ENCODE results near the gene TLE6. TPM values are rescaled to one million over a fixed set of nuclear protein-coding genes. Genes with fewer than 3 reads are reported as not detected.
A peak's percentile ranks its signal among the peaks of the same experiment; 100 is the strongest.

Gene TLE6
- total and polyA plus RNA-seq, 4 donors = 1.6 to 5.0 (median 4.6) TPM

DNA sequence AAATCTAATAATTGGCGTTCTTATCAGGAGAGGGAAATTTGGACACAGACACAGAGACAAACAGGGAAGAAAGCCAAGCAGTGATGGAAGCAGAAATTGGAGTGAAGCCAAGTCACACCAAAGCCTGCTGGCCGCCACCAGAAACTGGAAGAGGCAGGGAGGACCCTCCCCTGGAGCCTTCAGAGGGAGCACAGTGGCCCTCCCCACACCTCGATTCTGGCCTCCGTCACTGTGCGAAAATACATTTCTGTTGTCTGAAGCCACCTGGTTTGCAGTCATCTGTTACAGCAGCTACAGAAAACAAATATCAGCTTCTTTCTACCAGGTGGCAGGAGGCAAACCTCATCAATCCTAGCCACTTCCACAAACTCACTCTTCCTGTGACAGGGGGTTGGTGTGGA lies 8.3 kb upstream of the TLE6 start:
- no peaks in the 10 kb centered on the region for H3K27me3 ChIP-seq (ENCODE audit: control insufficient read depth, insufficient read depth, low read length)
- H3K36me3 ChIP-seq (ENCODE audit: control insufficient read depth, insufficient read depth, low read length) = no peaks in the 10 kb centered on the region
- no peaks in the 10 kb centered on the region for H3K9me3 ChIP-seq (ENCODE audit: control insufficient read depth, insufficient read depth, low read length)
- DNase-seq (ENCODE audit: low read depth in 4 of 6, low spot score in 6 of 6) = peak in 2 of 6 donors; percentile 79 to 92
- WGBS (ENCODE audit: insufficient coverage) = 26% methylated on average over 5 of the region's 5 CpGs
- no peak overlapping the region for H3K4me3 ChIP-seq (ENCODE audit: low read depth, low read length)
- peaks cover 26% of the 10 kb centered on the region for H3K4me1 ChIP-seq (ENCODE audit: control insufficient read depth, insufficient read depth, low read length)
- no peak overlapping the region for H3K27ac ChIP-seq (ENCODE audit: low read depth, low read length)

DNA sequence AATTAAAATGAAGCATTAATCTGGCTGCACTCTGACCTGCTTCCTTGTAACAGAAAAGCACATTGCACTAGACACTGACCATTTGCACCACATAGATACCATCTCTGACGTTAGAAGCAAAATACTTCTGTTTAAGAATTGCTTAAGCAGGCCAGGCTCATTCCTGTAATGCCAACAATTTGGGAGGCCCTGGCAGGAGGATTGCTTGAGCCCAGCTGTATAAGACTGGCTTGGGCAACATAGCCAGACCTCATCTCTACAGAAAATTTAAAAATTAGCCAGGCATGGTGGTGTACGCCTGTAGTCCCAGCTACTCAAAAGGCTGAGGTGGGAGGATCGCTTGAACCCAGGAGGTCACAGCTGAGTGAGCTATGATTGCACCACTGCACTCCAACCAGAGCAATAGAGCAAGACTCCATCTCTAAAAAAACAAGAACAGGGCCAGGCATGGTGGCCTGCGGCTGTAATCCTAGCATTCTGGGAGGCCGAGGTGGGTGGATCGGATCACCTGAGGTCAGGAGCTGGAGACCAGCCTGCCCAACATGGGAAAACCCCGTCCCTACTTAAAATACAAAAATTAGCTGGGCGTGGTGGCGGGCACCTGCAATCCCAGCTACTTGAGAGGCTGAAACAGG lies 7.0 kb upstream of the TLE6 start:
- no peak overlapping the region for H3K4me3 ChIP-seq (ENCODE audit: low read depth, low read length)
- H3K36me3 ChIP-seq (ENCODE audit: control insufficient read depth, insufficient read depth, low read length) = no peaks in the 10 kb centered on the region
- peaks cover 32% of the 10 kb centered on the region for H3K4me1 ChIP-seq (ENCODE audit: control insufficient read depth, insufficient read depth, low read length)
- WGBS (ENCODE audit: insufficient coverage) = 82% methylated on average over 9 of the region's 9 CpGs
- peaks cover 10% of the 10 kb centered on the region for H3K27me3 ChIP-seq (ENCODE audit: control insufficient read depth, insufficient read depth, low read length)
- no peak for DNase-seq (ENCODE audit: low read depth in 4 of 6, low spot score in 6 of 6)
- H3K27ac ChIP-seq (ENCODE audit: low read depth, low read length) = no peak overlapping the region
- H3K9me3 ChIP-seq (ENCODE audit: control insufficient read depth, insufficient read depth, low read length) = no peaks in the 10 kb centered on the region

DNA sequence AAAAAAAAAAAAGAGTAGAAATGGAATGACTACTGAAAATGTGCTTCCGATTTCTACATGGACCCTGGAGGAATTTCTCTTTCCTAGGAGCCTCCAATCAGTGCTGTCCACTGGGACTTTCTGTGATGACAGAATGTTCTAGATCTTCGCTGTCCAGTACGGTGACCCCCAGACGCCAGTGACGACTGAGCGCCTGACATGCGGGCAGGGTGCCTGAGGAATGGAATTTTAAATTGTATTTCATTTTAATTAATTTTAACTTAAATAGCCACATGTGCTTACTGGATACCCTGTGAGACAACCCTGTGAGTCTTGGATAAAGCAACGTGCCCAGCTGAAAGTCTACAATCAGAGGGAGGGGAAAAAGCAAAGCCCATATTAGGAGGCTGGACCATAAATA lies 4.1 kb upstream of the TLE6 start:
- peaks cover 52% of the 10 kb centered on the region for H3K4me1 ChIP-seq (ENCODE audit: control insufficient read depth, insufficient read depth, low read length)
- no peak for DNase-seq (ENCODE audit: low read depth in 4 of 6, low spot score in 6 of 6)

DNA sequence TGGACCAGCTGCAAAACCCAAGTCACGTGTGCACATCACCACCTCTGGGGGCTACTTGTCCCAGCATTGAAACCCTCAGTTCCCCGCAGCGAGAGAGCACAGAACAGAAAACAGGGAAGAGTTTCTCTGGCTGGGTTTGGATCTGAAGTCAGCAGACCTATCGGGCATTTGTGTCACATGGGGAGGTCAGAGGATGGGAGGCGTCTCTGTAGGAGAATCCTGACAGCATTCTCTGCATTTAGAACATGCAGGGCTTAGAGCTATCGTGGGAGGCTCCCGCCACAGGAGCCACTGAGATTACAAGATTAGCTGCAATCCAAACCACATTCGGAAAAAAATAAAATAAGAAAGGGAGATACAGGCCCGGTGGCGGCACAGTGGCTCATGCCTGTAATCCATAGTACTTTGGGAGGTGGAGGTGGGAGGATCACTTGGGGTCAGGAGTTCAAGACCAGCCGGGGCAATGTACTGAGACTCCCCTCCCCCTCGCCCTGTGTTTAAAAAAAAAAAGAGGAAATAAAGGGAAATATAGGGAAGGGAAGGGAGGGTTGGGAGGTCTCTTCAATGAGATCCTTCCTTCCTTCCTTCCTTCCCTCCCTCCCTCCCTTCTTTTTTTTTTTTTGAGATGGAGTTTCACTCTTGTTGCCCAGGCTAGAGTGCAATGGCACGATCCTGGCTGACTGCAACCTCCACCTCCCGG lies 2.9 kb upstream of the TLE6 start:
- Histone ChIP-seq H3K4me1 (ENCODE audit: control insufficient read depth, insufficient read depth, low read length) (peaks cover 41% of the 10 kb centered on the region), H3K4me3 (ENCODE audit: low read depth, low read length) (no peak overlapping the region), H3K9me3 (ENCODE audit: control insufficient read depth, insufficient read depth, low read length) (no peaks in the 10 kb centered on the region), H3K27me3 (ENCODE audit: control insufficient read depth, insufficient read depth, low read length) (peaks cover 15% of the 10 kb centered on the region), H3K36me3 (ENCODE audit: control insufficient read depth, insufficient read depth, low read length) (no peaks in the 10 kb centered on the region), H3K27ac (ENCODE audit: low read depth, low read length) (peak overlapping the region; percentile 15)
- peak in 2 of 6 donors; percentile 25 to 64 for DNase-seq (ENCODE audit: low read depth in 4 of 6, low spot score in 6 of 6)
- 16% methylated on average over 5 of the region's 14 CpGs for WGBS (ENCODE audit: insufficient coverage)

More for the DNA sequence above, 4.1 kb upstream of the TLE6 start:
- Histone ChIP-seq H3K27ac (ENCODE audit: low read depth, low read length) (no peak overlapping the region), H3K36me3 (ENCODE audit: control insufficient read depth, insufficient read depth, low read length) (no peaks in the 10 kb centered on the region), H3K27me3 (ENCODE audit: control insufficient read depth, insufficient read depth, low read length) (peaks cover 15% of the 10 kb centered on the region), H3K4me3 (ENCODE audit: low read depth, low read length) (no peak overlapping the region), H3K9me3 (ENCODE audit: control insufficient read depth, insufficient read depth, low read length) (no peaks in the 10 kb centered on the region)
- WGBS (ENCODE audit: insufficient coverage) = no CpG with 5 or more reads among the region's 8 CpGs

DNA sequence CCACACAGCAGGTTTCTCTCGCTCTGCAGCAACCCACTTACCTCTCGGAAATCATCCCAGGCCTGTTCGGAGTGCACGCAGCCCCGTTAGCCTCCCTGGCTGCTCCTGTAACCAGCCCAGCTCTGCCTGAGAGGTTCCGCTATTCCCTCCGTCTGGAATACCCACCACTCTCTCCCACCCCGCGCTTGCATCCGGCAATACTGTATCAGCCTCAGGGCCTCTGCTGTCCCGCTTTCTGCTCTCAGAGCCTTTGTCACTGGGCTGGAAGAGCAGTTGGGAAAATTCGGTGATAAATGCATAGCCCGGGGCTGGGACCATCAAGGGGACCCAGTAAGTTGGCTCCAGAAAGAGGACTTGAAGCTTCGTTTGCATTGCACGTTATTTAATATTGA lies 759 bp upstream of the TLE6 start:
- peak in 1 of 6 donors; percentile 53 for DNase-seq (ENCODE audit: low read depth in 4 of 6, low spot score in 6 of 6)
- Histone ChIP-seq H3K36me3 (ENCODE audit: control insufficient read depth, insufficient read depth, low read length) (no peaks in the 10 kb centered on the region), H3K27ac (ENCODE audit: low read depth, low read length) (no peak overlapping the region), H3K4me3 (ENCODE audit: low read depth, low read length) (peak overlapping the region; percentile 56), H3K4me1 (ENCODE audit: control insufficient read depth, insufficient read depth, low read length) (peaks cover 38% of the 10 kb centered on the region), H3K9me3 (ENCODE audit: control insufficient read depth, insufficient read depth, low read length) (no peaks in the 10 kb centered on the region), H3K27me3 (ENCODE audit: control insufficient read depth, insufficient read depth, low read length) (peaks cover 18% of the 10 kb centered on the region)
- WGBS (ENCODE audit: insufficient coverage) = 4% methylated on average over 10 of the region's 15 CpGs

DNA sequence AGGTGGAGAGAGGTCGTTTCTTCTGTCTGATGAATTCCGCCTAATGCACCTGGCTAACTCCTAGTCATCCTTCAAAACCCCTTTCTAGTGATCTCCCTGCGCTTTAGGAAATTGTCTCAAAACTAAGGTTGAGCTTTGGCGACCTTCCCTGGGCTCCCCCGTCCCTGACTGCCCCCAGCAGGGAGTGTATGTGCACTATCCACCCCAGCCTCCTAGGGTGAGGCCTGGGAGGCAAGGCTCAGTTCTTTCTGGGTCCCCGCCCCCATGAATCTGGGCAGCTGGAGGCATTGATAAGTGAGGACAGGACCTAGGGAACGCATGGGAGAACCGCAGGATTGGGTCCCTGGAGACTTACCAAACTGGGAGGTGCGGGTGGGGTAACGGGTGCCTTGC lies 378 bp downstream of the TLE6 start:
- Histone ChIP-seq H3K27me3 (ENCODE audit: control insufficient read depth, insufficient read depth, low read length) (peaks cover 18% of the 10 kb centered on the region), H3K4me3 (ENCODE audit: low read depth, low read length) (peak overlapping the region; percentile 56), H3K27ac (ENCODE audit: low read depth, low read length) (no peak overlapping the region), H3K36me3 (ENCODE audit: control insufficient read depth, insufficient read depth, low read length) (no peaks in the 10 kb centered on the region), H3K9me3 (ENCODE audit: control insufficient read depth, insufficient read depth, low read length) (no peaks in the 10 kb centered on the region), H3K4me1 (ENCODE audit: control insufficient read depth, insufficient read depth, low read length) (peaks cover 43% of the 10 kb centered on the region)
- DNase-seq (ENCODE audit: low read depth in 4 of 6, low spot score in 6 of 6) = no peak
- WGBS (ENCODE audit: insufficient coverage) = 43% methylated on average over 7 of the region's 10 CpGs

DNA sequence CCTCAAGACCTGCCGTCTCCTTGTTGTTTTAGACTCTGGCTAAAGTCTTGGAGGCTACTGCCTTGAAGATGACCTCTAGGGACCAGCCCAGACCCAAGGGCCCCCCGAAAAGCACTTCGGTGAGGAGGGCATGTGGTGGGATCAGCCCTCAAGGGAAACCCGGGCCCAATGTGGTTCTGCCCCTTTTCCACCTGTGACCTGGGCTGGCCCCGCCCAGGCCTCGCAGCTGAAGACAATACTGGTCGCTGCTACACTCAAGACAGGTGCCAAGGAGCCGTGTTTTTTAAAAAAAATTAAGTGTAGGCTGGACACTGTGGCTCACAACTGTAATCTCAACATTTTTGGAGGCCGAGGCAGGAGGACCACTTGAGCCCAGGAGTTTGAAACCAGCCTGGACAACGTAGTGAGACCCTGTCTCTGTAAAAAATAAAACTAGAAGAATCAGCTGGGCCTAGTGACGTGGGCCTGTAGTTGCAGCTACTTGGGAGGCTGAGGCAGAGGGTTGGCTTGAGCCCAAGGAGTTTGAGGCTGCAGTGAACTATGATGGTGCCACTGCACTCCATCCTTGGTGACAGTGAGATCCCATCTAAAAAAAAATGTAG lies 903 bp downstream of the TLE6 start:
- Histone ChIP-seq H3K4me3 (ENCODE audit: low read depth, low read length) (no peak overlapping the region), H3K4me1 (ENCODE audit: control insufficient read depth, insufficient read depth, low read length) (peaks cover 49% of the 10 kb centered on the region), H3K27me3 (ENCODE audit: control insufficient read depth, insufficient read depth, low read length) (peaks cover 18% of the 10 kb centered on the region), H3K27ac (ENCODE audit: low read depth, low read length) (no peak overlapping the region), H3K36me3 (ENCODE audit: control insufficient read depth, insufficient read depth, low read length) (no peaks in the 10 kb centered on the region), H3K9me3 (ENCODE audit: control insufficient read depth, insufficient read depth, low read length) (no peaks in the 10 kb centered on the region)
- WGBS (ENCODE audit: insufficient coverage) = 80% methylated on average over 11 of the region's 11 CpGs
- DNase-seq (ENCODE audit: low read depth in 4 of 6, low spot score in 6 of 6) = no peak

DNA sequence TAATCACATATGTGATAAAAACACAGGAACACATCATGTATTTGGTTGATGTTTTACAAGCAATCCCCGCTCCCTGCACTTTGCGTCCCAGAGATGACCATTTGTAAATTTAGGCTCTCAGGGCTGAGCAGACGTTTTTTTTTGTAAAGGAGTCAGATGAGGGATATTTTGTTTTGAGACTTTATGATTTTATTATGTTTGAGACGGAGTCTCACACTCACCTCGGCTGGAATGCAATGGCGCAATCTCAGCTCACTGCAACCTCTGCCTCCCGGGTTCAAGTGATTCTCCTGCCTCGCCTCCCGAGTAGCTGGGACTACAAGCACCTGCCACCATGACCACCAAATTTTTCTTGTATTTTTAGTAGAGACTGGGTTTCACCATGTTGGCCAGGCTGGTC lies 1.4 kb downstream of the TLE6 start:
- DNase-seq (ENCODE audit: low read depth in 4 of 6, low spot score in 6 of 6) = no peak
- Histone ChIP-seq H3K4me1 (ENCODE audit: control insufficient read depth, insufficient read depth, low read length) (peaks cover 54% of the 10 kb centered on the region), H3K9me3 (ENCODE audit: control insufficient read depth, insufficient read depth, low read length) (no peaks in the 10 kb centered on the region), H3K27me3 (ENCODE audit: control insufficient read depth, insufficient read depth, low read length) (peaks cover 18% of the 10 kb centered on the region), H3K36me3 (ENCODE audit: control insufficient read depth, insufficient read depth, low read length) (no peaks in the 10 kb centered on the region), H3K27ac (ENCODE audit: low read depth, low read length) (no peak overlapping the region), H3K4me3 (ENCODE audit: low read depth, low read length) (no peak overlapping the region)
- WGBS (ENCODE audit: insufficient coverage) = no CpG with 5 or more reads among the region's 9 CpGs

DNA sequence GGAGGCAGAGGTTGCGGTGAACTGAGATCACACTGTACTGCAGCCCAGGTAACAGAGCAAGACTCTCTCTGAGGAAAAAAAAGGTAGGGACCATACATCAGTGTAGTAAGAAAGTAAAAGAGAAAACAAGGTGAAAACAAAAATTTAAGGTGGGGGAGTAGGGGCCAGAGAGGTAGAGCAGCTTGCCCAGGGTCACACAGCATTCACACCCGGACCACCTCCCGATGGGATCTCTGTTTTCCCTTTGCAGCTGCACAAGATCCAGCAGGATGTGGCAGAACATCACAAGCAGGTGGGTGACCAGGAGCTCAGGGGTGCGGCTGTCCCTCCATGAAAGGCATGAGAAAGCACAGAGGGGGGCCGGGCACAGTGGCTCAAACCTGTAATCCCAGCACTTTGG lies 4.5 kb downstream of the TLE6 start:
- H3K36me3 ChIP-seq (ENCODE audit: control insufficient read depth, insufficient read depth, low read length) = no peaks in the 10 kb centered on the region
- no peak overlapping the region for H3K27ac ChIP-seq (ENCODE audit: low read depth, low read length)
- no peak for DNase-seq (ENCODE audit: low read depth in 4 of 6, low spot score in 6 of 6)
- peaks cover 50% of the 10 kb centered on the region for H3K4me1 ChIP-seq (ENCODE audit: control insufficient read depth, insufficient read depth, low read length)
- H3K9me3 ChIP-seq (ENCODE audit: control insufficient read depth, insufficient read depth, low read length) = no peaks in the 10 kb centered on the region
- peaks cover 3% of the 10 kb centered on the region for H3K27me3 ChIP-seq (ENCODE audit: control insufficient read depth, insufficient read depth, low read length)
- H3K4me3 ChIP-seq (ENCODE audit: low read depth, low read length) = no peak overlapping the region
- 82% methylated on average over 4 of the region's 5 CpGs for WGBS (ENCODE audit: insufficient coverage)

DNA sequence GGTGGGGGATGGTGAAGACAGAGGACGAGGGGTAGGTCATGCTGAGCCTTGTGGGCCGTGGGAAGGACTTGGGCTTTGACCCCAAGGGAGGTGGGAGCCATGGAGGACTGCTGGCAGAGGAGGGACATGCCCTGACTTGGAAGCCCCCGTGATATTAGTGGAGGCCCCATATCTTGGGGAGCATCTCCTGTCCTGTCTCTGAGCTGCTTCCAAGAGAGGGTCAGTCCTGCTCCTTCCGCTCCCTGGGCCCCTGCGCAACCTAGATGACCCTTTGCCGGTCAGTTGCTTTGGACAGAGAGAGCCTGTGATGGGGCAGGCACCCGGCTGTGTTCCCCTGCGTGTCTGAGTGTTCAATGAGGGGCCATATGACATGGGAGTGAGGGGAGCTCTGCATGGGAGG lies 5.2 kb downstream of the TLE6 start:
- no peak for DNase-seq (ENCODE audit: low read depth in 4 of 6, low spot score in 6 of 6)
- WGBS (ENCODE audit: insufficient coverage) = 17% methylated on average over 8 of the region's 8 CpGs
- Histone ChIP-seq H3K36me3 (ENCODE audit: control insufficient read depth, insufficient read depth, low read length) (no peaks in the 10 kb centered on the region), H3K4me3 (ENCODE audit: low read depth, low read length) (no peak overlapping the region), H3K27me3 (ENCODE audit: control insufficient read depth, insufficient read depth, low read length) (peaks cover 3% of the 10 kb centered on the region), H3K27ac (ENCODE audit: low read depth, low read length) (peak overlapping the region; percentile 43), H3K9me3 (ENCODE audit: control insufficient read depth, insufficient read depth, low read length) (no peaks in the 10 kb centered on the region), H3K4me1 (ENCODE audit: control insufficient read depth, insufficient read depth, low read length) (peaks cover 50% of the 10 kb centered on the region)

All from spinal cord (tissue), 10 donors.